ENCODE data around the gene SCAP.
"Not testable (repeated sequence)": the region's sequence is repeated elsewhere in the genome, so short reads cannot be mapped to it uniquely, and the experiment has no call there.

The SCAP gene

GRCh38 chr3:47480267-47480666 lies 4.5 kb upstream of the SCAP start:
- not testable (repeated sequence) for DNase-seq (ENCODE audit: low read depth)

GRCh38 chr3:47479826-47480160 lies 4.1 kb upstream of the SCAP start:
- DNase-seq (ENCODE audit: low read depth) = no peak

- DNase-seq (ENCODE audit: low read depth) = no peak
Observed at GRCh38 chr3:47478022-47478421, 2.3 kb upstream of the SCAP start.

- DNase-seq (ENCODE audit: low read depth) = no peak
Observed at GRCh38 chr3:47476644-47477199, 981 bp upstream of the SCAP start.

- no peak for DNase-seq (ENCODE audit: low read depth)
Observed at GRCh38 chr3:47476330-47476626, 537 bp upstream of the SCAP start.

- peak; percentile 44 for DNase-seq (ENCODE audit: low read depth)
Observed at GRCh38 chr3:47475029-47475569, 642 bp downstream of the SCAP start.

GRCh38 chr3:47473391-47473790 lies 2.4 kb downstream of the SCAP start:
- no peak for DNase-seq (ENCODE audit: low read depth)

- DNase-seq (ENCODE audit: low read depth) = peak; percentile 24
Observed at GRCh38 chr3:47469616-47470015, 6.1 kb downstream of the SCAP start.

- not testable (repeated sequence) for DNase-seq (ENCODE audit: low read depth)
Observed at GRCh38 chr3:47468315-47468714, 7.4 kb downstream of the SCAP start.

GRCh38 chr3:47464588-47464987 lies 11.2 kb downstream of the SCAP start:
- no peak for DNase-seq (ENCODE audit: low read depth)

- DNase-seq (ENCODE audit: low read depth) = not testable (repeated sequence)
Observed at GRCh38 chr3:47459534-47460085, 16.1 kb downstream of the SCAP start.

DNA sequence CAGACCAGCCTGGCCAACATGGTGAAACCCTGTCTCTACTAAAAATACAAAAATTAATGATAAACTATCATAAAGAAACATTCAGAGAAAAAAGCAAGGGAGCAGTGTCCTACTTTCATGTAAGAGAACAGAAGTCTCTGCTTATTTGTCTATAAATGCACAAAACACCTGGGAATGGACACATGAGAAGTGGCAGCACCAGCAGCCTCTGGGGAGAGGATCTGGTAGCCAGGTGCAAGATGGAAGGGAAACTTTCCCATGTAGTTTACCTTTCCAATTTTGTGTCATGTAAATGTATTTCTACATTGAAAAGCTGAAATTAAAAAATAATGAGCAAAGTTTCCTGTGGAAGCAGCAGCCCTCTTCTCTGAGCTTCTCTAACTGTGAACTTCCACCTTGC lies 18.8 kb downstream of the SCAP start:
- DNase-seq (ENCODE audit: low read depth) = no peak

DNA sequence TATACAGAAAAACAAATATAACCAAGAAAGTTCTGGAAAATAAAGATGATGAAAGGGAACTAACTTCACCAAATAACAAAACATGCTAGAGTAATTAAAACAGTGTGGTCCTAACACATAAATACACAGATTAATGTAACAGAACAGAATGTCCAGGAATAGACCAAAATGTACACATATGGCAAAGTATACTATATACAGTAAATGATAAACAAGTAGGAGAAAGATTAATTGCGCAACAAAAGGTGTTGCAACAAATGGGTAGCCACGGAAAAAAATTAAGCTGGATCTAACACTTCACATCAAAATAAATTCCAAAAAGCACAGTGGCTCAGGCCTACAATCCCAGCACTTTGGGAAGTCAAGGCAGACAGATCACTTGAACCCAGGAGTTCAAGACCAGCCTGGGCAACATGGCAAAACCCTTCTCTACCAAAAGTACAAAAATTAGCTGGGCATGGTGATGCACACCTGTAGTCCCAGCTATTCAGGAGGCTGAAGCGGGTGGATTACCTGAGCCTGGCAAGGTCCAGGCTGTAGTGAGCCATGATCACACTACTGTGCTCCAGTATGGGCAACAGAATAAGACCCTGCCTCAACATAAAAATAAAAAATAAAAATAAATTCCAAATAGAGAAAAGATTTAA lies 19.8 kb downstream of the SCAP start:
- DNase-seq (ENCODE audit: low read depth) = peak; percentile 62

GRCh38 chr3:47452453-47453215 lies 23.1 kb downstream of the SCAP start:
- DNase-seq (ENCODE audit: low read depth) = no peak

DNA sequence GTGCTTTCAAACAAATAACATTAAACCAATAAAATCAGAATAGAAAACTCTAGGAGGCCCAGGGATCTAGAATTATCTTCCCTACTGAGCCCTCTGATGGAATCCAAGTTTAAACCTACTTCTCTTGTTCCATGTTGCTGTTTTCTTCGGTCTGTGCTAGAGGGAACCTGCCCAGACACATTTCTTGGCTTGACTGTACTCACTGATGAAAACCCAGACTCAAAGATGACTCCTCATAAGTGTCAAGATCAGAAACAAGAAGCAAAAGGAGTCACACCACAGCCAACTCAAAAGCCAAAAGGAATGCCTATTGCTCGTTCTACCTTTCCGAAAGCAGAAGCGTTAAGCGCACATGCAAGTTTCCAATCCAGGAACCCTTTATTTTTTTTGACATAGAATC lies 31.6 kb downstream of the SCAP start:
- DNase-seq (ENCODE audit: low read depth) = peak; percentile 53

GRCh38 chr3:47443611-47443995 lies 32.1 kb downstream of the SCAP start:
- DNase-seq (ENCODE audit: low read depth) = no peak

DNA sequence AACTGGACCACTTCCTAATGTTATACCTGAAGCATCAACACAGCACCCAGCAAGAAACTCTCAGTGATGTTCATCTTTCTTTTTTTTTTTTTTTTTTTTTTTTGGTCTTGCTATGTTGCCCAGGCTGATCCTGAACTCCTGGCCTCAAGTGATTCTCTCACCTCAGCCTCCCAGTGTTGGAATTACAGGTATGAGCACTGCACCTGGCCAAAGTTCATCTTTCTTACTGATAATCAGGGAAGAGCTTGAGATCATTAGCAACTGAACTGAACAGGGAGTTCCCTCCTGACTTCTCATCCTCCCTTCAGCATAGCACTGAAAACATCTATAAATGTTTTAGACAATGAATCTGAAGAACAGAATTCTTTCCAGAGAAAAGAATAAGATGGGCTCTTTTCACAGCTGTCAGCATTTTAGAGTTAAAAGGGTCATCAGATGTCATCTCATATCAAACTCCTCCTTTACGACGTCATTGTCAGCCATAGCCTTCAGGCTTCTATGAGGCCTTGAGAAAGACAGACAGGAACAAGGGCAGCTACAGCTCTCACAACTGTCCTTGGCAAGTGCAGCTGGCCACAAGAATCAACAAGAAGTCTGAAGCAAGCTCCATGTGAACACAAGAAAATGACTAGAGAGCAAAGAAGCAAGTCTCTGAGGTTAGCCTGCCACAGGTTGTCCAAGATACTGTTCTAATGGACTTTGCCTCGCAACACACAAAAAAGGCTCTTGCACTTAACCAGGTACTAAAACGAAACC lies 33.8 kb downstream of the SCAP start:
- DNase-seq (ENCODE audit: low read depth) = peak; percentile 39

DNA sequence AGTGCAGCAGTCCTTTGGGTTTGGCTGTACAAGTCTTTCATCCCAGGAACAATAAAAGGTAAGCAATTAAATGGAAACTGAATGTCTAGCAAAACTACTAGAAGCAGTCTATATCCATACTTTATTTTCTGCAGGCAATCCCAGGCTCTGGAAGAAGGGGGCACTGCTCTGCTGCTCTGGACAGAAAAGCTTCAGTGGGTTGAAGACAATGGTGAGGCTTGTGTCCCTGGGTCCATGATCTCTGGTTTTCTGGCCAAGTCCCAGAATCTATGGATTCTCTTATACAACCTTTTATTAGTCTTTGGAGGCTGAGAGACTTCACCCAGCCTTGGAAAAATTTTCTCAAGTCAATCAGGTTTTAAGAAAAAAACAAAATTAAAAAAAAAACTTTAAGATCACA lies 35.6 kb downstream of the SCAP start:
- peak; percentile 36 for DNase-seq (ENCODE audit: low read depth)

DNA sequence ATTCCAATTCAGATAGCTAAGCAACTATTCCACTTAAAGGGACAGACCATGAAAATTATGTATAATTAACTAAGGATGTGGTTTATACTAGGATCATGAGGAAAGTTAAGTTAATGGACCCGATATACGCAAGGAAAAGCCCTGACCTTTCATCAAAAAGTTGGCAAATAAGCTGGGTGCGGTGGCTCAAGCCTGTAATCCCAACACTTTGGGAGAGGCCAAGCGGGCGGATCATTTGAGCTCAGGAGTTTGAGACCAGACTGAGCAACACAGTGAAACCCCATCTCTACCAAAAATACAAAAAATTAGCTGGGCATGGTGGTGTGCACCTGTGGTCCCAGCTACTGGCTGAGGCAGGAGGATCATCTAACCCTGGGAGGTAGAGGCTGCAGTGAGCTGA lies 39.6 kb downstream of the SCAP start:
- DNase-seq (ENCODE audit: low read depth) = no peak

GRCh38 chr3:47434849-47435248 lies 40.9 kb downstream of the SCAP start:
- no peak for DNase-seq (ENCODE audit: low read depth)

DNA sequence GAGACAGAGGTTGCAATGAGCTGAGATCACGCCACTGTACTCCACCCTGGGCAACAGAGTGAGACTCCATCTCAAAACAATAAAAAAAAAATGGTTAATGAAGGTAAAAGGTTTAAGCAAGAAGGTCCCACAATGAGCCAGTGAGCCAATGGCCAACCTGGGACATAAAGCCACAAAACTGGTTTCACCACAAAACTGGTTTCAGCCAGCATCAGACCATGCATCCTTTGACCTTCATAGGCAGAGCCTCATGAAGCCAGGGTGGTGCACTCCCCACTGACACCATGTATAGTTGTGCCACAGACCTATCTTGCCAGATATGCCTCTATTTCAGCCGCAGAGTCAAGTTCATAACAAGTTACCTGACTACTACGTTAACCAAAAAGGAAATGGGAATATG lies 41.9 kb downstream of the SCAP start:
- no peak for DNase-seq (ENCODE audit: low read depth)

- DNase-seq (ENCODE audit: low read depth) = no peak
Observed at GRCh38 chr3:47432673-47433072, 43.1 kb downstream of the SCAP start.

DNA sequence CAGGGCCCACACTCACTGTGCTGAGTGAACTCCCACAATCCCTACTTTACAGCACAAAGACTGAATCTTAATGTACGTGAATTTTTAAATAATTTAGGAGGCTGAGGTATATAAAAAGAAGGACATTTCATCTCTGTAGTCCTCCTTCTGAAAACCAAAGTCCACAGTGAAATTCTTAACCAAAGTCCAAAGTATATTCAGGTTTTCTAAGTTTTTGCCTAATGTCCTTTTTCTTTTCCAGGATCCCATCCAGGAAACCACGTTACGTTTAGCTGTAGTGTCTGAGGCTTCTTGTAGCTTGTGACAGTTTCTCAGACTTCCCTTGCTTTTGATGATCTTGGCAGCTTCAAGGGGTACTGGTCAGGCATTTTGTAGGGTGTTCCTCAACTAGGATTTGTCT lies 44.5 kb downstream of the SCAP start:
- no peak for DNase-seq (ENCODE audit: low read depth)
